ENCODE data around the gene CST4.
"Not testable (repeated sequence)": the region's sequence is repeated elsewhere in the genome, so short reads cannot be mapped to it uniquely, and the experiment has no call there.

CST4 gene

DNA sequence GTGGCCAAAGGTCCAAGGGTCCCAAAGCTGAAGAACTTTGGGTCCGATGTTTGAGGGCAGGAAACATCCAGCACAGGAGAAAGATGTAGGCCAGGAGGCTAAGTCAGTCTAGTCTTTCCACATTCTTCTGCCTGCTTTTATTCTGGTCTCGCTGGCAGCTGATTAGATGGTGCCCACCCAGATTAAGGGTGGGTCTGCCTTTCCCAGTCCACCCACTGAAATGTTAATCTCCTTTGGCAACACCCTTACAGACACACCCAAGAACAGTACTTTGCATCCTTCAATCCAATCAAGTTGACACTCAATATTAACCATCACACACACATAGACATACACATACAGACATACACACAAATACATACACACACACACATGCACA is 29.2 kb downstream of the CST4 start:
- not testable (repeated sequence) for DNase-seq

- no peak for DNase-seq
These were observed 29.7 kb downstream of the CST4 start for GRCh38 chr20:23658989-23659609.

- DNase-seq, result no peak
These were observed 30.5 kb downstream of the CST4 start for GRCh38 chr20:23658336-23658735.

- DNase-seq, result no peak
These were observed 31.6 kb downstream of the CST4 start for GRCh38 chr20:23657202-23657601.

DNA sequence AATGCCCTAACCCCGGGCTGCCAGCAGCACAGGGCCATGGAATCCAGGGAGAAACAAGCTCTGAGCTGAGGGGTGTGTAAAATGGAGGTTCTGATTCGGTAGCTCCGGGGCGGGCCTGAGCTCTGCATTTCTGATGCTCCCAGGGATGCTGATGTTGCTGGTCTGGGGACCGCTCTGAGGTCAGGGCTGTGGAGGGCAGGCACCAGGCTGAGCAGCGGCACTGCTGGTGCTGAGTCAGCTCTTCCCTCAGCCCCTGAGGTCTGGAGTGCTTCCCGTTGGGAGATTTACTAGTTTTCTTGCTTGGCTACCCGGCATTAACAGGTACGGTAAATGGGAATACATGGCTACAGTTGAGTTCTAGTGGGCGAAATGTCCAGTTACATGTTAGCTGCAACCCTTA is 32.5 kb downstream of the CST4 start:
- no peak for DNase-seq

DNA sequence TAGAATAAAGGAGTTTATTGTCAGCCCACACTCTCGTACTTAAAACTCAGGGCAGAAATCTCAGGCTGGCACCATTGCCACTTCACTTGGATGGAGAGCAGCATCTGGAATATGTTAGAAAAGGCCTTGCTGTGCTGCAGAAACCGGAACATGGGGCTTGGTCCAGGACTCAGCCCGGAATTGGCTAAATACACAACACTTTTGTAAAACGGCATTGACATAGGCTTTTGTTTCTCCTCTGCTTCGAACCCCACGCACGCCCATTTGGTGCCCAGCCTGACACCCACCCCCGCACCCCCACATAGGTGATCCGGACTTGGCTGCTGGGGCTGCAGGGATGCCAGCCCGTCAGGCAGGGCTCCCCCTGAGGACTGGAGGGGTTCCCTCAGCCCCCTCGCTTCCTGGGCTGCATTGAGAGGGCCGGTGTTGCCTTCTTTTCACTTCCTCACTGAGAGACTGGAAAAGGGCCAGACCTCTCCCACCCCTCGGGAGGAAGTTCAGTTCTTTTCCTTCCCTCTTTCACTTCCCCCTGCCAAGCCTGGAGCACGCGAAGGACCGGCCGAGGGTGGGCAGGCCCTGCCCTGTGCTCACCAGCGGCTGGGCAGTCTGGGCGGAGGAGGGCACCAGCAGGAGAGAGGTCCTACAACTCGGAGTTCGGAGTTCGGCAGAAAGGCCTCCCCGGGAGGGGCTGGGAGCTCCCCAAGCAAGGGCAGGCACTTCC is 33.2 kb downstream of the CST4 start:
- no peak for DNase-seq

- DNase-seq, result no peak
These were observed 34.1 kb downstream of the CST4 start for GRCh38 chr20:23654717-23655116.

DNA sequence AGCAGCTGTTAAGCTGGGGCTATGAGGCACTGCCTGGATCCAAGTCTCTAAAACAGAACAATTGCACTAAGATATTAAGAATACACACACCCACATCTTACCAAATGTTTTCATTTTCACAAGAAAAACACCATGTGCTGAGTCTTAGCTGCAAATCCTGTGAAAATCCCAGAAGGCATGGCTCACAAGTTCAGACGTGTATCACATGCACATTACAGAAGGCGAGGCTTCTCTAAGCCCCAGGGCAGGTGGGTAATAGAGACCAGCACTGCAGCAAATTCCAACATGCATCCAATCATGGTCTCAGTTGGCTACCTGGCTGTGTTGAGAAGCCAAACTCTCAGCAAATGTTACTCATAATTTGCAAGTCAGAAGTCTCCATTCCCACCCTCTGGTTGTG is 34.8 kb downstream of the CST4 start:
- no peak for DNase-seq

GRCh38 chr20:23653400-23653938 is 35.4 kb downstream of the CST4 start:
- no peak for DNase-seq

GRCh38 chr20:23652926-23653325 is 35.9 kb downstream of the CST4 start:
- DNase-seq, result no peak

DNA sequence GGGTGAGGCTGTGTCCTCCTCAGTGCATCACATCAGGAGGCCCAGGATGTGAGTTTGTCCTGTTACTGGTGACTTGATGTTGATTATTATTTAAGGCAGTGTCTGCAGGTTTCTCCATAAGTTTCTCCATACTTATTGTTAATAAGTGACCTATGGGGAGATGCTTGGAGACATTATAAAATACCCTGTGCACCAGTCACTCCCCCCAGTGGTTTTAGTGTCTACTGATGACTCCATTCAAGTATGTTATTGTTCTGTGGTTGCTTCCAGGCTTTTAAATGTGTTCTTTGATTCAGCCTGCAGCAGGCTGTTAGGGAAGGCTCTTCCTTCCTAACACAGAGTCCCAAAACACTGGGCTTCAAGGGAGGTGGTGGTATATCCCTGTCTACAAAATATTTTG is 36.5 kb downstream of the CST4 start:
- no peak for DNase-seq

DNA sequence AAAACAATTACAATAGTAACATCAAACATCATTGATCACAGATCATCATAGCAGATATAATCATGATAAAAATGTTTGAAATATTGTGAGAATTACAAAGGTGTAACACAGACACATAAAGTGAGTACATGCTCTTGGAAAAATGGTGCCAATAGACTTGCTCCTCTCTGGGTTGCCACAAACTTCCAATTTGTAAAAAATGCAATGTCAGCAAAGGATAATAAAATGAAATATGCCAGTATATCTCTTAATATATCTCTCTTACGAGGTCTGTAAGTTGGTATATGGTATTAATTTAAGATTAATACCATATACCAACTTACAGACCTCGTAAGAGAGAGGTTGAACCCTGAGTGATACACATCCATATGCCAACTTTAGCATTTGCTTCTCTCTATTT is 37.7 kb downstream of the CST4 start:
- DNase-seq, result no peak

DNA sequence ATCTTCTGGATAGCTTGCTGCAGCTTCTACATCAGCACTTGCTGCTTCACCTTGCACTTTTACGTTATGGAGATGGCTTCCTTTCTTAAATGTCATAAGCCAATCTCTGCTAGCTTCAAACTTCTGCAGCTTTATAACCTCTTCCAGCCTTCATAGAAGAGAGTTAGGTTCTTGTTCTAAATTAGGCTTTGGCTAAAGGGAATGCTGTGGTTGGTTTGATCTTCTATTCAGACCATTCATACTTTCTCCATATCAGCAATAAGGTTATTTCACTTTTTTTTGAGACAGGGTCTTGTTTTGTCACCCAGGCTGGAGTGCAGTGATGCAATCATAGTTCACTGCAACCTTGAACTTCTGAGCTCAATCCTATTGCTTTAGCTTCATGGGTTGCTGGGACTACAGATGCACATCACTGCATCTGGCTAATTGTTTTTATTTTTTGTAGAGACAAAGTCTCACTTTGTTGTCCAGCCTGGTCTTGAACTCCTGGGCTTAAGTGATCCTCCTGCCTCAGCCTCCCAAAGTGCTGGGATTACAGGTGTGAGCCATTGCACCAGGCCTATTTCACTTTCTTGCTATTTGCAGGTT is 38.9 kb downstream of the CST4 start:
- DNase-seq, result no peak

DNA sequence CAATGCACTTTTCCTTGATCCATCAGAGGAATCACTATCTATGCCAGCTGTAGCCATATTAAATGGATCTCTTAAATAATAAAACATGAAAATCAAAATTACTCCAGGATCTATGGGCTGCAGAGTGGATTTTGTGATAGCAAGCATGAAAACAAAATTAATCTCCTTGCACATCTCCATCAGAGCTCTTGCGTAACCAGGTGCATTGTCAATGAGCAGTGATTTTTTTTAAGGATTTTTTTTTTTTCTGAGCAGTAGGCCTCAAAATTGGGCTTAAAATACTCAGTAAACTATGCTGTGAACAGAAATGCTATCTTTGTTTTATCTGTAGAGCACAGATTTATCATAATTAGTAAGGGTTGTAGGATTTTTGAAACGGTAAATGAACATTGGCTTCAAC is 39.6 kb downstream of the CST4 start:
- no peak for DNase-seq

DNA sequence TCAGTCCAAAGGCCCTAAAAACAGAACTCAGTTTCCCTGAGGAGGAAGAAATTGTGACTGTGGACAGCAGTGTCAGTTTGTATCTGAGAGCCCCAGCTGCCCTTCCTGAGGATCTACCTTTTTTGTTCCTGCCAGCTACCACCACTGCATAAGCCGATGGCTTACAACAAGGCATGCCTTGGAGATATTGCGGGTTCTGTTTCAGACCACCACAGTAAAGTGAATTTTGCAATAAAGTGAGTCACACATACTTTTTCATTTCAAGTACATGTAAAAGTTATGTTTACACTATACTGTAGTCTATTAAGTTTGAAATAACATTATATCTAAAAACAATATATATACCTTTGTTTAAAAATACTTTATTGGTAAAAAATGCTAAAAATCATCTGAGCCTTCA is 41.5 kb downstream of the CST4 start:
- DNase-seq, result no peak

GRCh38 chr20:23646106-23646873 is 42.5 kb downstream of the CST4 start:
- no peak for DNase-seq

GRCh38 chr20:23645575-23645974 is 43.3 kb downstream of the CST4 start:
- no peak for DNase-seq

DNA sequence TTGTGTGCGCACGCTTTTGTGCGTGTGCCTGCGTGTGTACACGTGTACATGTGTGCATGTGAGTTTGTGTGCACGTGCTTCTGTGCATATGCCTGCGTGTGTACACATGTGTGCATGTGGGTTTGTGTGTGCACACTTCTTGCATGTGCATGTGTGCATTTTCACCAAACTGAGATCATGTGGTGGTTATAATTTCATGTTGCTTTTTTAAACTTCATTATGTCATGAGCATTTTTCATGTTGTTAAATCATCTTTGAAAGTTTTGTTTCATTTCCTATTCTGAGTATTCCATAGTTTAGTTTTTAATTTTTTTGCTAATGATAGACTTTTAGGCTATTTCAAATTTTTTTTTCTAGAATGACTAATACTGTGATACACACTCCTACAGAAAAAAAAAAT is 44.7 kb downstream of the CST4 start:
- no peak for DNase-seq

GRCh38 chr20:23643659-23644058 is 45.2 kb downstream of the CST4 start:
- no peak for DNase-seq

DNA sequence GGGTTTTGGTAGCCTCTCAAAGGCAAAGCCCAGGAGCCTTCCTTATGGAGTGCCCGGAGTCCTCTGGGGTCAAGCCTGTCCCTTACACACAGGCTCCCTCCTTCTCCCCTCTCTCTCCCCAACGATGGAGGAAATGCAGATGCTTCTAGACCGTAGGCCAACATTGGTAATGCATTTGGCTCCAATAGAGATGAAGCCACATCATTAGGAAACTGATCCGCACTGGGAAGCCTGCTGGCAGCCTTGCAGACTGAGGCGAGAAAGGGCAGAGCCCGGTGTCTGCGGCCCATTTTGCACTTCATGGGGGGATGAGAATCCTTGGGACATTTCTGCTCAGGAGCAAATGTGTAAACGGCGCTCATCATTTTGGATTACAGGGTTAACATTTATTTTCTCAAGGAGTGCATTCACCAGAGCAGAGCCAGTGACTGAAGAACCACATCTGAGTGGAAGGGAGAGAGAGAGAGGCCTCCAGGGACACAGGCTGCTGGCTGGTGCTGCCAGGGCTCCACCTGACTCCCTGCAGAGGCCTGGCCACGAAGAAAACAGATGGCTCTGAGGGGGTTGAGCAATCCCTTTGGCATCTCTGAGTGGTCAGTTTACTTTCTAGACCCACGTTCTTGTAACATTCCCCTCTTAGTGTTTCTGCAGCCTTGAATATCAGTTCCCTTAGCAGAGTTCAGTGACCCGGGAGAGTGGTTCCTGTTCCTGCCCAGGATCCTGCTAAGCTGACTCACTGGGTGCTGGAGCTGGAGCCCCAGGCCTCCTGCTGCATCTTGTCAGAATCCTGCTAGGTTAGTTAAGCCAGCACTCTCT is 46.7 kb downstream of the CST4 start:
- no peak for DNase-seq

DNA sequence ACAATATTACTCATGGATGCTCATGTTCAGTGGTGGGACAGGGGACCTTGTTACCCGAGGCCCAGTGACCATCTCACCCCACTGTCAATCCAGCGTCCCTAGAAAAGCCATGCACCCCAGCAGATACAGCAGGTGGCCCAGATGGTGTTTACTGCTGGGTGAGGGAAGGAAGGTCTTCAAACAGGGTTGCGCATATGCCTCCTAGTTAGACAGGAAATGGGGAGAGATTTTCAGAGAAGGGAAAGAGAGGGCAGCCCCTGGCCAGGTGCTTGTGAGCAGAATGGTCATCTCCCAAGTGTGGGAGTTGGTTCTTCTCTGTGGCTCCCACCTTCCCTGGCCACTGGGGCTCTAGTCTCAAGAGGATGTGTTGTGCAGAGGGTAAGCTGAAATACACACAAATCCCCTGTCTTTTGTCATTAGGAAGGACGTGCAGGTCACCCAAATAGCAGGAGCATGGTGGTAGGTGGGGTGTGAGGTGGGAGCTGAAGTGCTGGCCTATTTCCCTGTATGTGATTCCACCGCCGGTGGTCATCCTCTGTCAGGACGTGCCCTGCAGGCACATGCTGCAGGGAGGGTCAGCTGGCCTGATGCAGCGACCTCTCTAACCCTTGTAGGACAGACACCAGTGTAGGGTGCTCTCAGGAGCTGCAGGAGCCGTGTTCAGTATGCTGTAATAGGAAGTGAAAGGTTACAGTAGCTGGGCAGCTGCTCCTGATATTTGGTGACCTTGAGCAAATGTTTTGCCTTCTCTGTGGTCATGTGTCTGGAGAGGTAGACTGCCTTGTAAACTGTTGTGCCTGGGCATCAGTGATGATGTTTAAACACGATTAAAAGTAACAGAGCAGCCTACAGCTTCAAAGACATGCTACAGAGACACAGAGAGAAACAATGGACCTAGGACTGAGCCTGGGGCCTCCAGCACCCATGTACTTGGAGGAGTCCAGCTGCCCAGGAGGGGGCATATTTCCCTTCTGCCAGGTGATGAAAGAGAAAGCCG is 47.9 kb downstream of the CST4 start:
- no peak for DNase-seq
